Parathyroid adenoma (tissue), 2 donors: ENCODE results near the gene OR10A4.

ENCODE experiments used
- H2AFZ ChIP-seq: fragments of 300-600 bp; sonication (generic); one replicate; pipeline ENCODE4 v1.7.0; 2017; ENCODE audit warnings: antibody characterized with exemption, mild to moderate bottlenecking
- H3K27ac ChIP-seq: fragments of 300-600 bp; sonication (generic); one replicate; pipeline ENCODE4 v1.7.0; 2017
- H3K27me3 ChIP-seq: fragments of 300-600 bp; sonication (generic); one replicate; pipeline ENCODE4 v1.7.0; 2017; ENCODE audit warnings: low read length; ENCODE audit not compliant: control insufficient read depth, insufficient read depth
- H3K36me3 ChIP-seq: fragments of 300-600 bp; sonication (generic); one replicate; pipeline ENCODE4 v1.7.0; 2017; ENCODE audit warnings: low read length; ENCODE audit not compliant: control insufficient read depth, insufficient read depth
- H3K4me1 ChIP-seq: fragments of 300-600 bp; sonication (generic); one replicate; pipeline ENCODE4 v1.7.0; 2017; ENCODE audit warnings: control low read depth
- H3K4me2 ChIP-seq: fragments of 300-600 bp; sonication (generic); one replicate; pipeline ENCODE4 v1.7.0; 2017; ENCODE audit warnings: low read length
- H3K4me3 ChIP-seq: fragments of 300-600 bp; sonication (generic); one replicate; pipeline ENCODE4 v1.7.0; 2017; ENCODE audit warnings: low read depth, low read length
- H3K79me2 ChIP-seq: fragments of 300-600 bp; sonication (generic); one replicate; pipeline ENCODE4 v1.7.0; 2017; ENCODE audit warnings: control low read depth
- H3K9ac ChIP-seq: fragments of 300-600 bp; sonication (generic); one replicate; pipeline ENCODE4 v1.7.0; 2017; ENCODE audit warnings: mild to moderate bottlenecking
- H3K9me3 ChIP-seq: fragments of 300-600 bp; sonication (generic); one replicate; pipeline ENCODE4 v1.7.0; 2017; ENCODE audit warnings: low read length; ENCODE audit not compliant: control insufficient read depth
- TF ChIP-seq, protein P1 (sequence below): fragments of 300-600 bp; sonication (generic); IDR thresholded peaks from one replicate; pipeline ENCODE4 v1.7.0; 2017; ENCODE audit warnings: antibody characterized with exemption, mild to moderate bottlenecking
- donor health status: primary hyperparathyroidism.

OR10A4 gene

GRCh38 chr11:6920702-6921101 is 44.3 kb downstream of the OR10A4 start, which contains the start of gene OR2D3:
Gene OR2D3, plus strand, starts transcription at chr11:6921002. Its CDS starts 0 bp downstream, at chr11:6921002.
- H2AFZ ChIP-seq: no peak within 1 kb of the TSS
- no peaks in the 10 kb centered on the region for H3K4me1 ChIP-seq
- no peak within 1 kb of the TSS for H3K9ac ChIP-seq
- H3K4me2 ChIP-seq: no peak within 1 kb of the TSS
- TF ChIP-seq, protein P1, sequence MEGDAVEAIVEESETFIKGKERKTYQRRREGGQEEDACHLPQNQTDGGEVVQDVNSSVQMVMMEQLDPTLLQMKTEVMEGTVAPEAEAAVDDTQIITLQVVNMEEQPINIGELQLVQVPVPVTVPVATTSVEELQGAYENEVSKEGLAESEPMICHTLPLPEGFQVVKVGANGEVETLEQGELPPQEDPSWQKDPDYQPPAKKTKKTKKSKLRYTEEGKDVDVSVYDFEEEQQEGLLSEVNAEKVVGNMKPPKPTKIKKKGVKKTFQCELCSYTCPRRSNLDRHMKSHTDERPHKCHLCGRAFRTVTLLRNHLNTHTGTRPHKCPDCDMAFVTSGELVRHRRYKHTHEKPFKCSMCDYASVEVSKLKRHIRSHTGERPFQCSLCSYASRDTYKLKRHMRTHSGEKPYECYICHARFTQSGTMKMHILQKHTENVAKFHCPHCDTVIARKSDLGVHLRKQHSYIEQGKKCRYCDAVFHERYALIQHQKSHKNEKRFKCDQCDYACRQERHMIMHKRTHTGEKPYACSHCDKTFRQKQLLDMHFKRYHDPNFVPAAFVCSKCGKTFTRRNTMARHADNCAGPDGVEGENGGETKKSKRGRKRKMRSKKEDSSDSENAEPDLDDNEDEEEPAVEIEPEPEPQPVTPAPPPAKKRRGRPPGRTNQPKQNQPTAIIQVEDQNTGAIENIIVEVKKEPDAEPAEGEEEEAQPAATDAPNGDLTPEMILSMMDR: no peak
- H3K79me2 ChIP-seq: no peaks in the 10 kb centered on the region
- H3K27me3 ChIP-seq: no peaks in the 10 kb centered on the region
- H3K27ac ChIP-seq: no peak within 1 kb of the TSS
- H3K4me3 ChIP-seq: no peak within 1 kb of the TSS
- H3K9me3 ChIP-seq: no peaks in the 10 kb centered on the region
- no peaks in the 10 kb centered on the region for H3K36me3 ChIP-seq

DNA sequence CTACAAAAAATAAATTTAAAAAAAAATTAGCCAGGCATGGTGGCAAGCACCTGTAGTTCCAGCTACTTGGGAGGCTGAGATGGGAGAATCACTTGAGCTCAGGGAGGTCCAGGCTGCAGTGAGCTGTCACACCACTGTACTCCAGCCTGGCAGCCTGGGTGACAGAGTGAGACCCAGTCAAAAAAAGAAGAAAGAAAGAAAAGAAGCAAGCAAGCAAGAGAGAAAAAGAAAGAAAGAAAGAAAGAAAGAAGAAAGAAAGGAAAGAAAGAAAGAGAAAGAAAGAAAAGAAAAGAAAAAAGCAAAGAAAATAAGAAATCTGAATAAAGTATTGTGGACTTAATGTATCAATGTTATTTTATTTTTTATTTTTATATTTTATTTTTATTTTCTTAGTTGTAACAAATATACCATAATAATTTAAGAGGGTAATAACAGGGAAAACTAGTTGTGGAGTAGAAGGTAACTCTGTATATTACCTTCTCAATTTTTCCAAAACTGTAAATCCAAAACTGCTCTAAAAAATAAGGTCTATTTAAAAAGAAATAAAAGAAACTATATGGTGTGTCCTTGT is 48.7 kb downstream of the OR10A4 start:
- Histone ChIP-seq H3K36me3 (no peaks in the 10 kb centered on the region), H3K27ac (no peak overlapping the region), H3K9ac (no peak overlapping the region), H3K79me2 (no peaks in the 10 kb centered on the region), H3K4me1 (no peaks in the 10 kb centered on the region), H3K4me2 (no peak overlapping the region), H3K27me3 (no peaks in the 10 kb centered on the region), H2AFZ (no peak overlapping the region), H3K9me3 (no peaks in the 10 kb centered on the region), H3K4me3 (no peak overlapping the region)
- TF ChIP-seq, protein P1: no peak

DNA sequence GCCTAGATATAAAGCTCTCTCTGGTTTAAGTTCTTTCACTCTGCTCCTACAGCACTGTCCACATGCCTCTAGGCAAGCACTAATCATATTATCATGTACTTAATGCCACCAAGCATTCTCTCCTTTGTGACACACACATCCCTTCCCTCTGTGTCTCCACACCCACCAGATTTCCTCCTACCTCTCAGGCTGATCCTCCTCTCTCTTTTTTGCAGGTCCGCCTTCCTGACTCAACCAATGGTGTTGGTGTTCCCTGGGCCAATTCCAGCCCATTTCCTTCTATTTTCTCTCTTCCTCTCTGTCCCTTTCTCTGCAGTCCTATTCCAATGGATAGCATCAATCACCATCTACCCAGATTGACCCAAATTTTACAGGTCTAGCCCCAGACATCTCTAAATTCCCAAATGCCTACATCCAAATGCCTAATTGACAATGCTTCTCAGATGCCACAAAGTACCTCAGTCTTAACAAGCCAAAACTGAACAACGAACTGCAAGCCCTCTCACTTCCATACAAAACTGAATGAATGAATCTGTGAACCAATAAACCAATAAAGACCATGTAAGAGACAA is 49.3 kb downstream of the OR10A4 start:
- Histone ChIP-seq H3K4me3 (peak overlapping the region; percentile 62), H3K27me3 (no peaks in the 10 kb centered on the region), H3K4me2 (peak overlapping the region; percentile 79), H2AFZ (peak overlapping the region; percentile 28), H3K4me1 (no peaks in the 10 kb centered on the region), H3K79me2 (no peaks in the 10 kb centered on the region), H3K27ac (no peak overlapping the region), H3K9me3 (no peaks in the 10 kb centered on the region), H3K9ac (no peak overlapping the region), H3K36me3 (no peaks in the 10 kb centered on the region)
- TF ChIP-seq, protein P1: no peak

DNA sequence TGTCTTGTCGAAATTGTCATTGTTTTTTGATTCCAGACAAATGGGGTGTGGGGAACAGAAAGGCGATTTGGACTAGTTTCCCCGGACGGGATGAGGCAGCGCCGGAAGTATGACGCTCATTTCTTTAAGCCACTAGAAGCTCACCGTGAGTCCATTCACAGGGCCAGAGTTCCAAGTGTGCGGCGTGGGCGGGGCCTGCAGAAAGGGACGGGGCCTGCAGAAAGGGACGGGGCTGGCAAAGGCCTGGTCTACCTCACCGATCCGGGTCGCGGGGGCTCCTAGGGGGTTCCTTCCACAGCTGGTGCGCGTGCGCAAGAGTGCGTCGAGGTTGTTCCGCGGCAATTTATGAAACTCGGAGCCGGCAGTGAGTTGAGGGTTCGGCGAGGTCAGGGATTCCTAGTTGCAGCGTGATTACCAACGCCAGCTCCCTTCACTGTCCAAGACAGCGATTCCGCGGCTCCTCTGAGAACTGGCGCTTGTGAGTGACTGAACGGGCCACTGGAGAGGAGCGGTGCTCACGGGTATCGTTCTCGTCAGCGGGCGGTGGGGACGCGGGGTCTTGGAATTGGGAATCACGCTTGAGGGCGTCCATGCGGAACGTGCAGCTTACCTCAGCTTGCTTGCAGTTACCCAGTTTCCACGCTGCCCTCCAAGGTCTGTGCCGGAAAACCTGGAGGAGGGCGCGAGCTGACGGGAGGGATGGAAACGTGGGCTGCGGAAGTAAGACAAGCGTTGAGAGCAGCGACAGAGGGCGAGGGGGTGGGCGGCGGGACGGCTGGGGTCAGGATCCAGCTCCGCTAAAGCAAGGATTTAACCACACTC is 50.0 kb downstream of the OR10A4 start, which contains the start of gene ZNF215:
TSS of gene ZNF215 (plus strand) at position 219 of the 822 bp plus-strand sequence. CDS start 5,847 bp downstream, outside the sequence.
- H3K4me3 ChIP-seq: peak within 1 kb of the TSS; percentile 62
- peak within 1 kb of the TSS; percentile 63 for H2AFZ ChIP-seq
- no peaks in the 10 kb centered on the region for H3K36me3 ChIP-seq
- no peaks in the 10 kb centered on the region for H3K27me3 ChIP-seq
- no peak within 1 kb of the TSS for H3K27ac ChIP-seq
- no peaks in the 10 kb centered on the region for H3K79me2 ChIP-seq
- no peaks in the 10 kb centered on the region for H3K9me3 ChIP-seq
- H3K9ac ChIP-seq: no peak within 1 kb of the TSS
- TF ChIP-seq, protein P1: no peak
- peak within 1 kb of the TSS; percentile 79 for H3K4me2 ChIP-seq
- no peaks in the 10 kb centered on the region for H3K4me1 ChIP-seq
